Measurements from ENCODE around the gene PRRG2.

Gene PRRG2

GRCh38 chr19:49557641-49558325, 23.3 kb upstream of the PRRG2 start:
- no peak for DNase-seq

DNA sequence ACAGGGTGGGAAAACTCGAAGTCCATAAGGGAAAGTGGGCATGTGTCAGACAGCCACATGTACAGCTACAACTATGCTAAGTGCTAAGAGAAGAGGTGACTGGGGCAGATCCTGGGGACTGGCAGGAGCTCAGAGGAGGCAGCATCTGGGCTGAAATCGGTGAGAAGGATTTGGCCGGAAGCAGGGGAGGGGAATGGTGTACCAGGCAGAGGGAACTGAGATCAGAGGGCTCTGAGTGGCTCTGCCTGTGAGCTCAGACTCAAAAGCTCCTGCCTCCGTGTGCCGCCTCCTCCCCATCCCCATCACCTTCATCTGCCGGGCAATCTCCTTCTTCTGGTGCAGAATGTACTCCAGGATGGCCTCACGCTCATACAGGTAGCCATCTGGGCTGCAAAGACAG, 22.5 kb upstream of the PRRG2 start:
- DNase-seq, result no peak

DNA sequence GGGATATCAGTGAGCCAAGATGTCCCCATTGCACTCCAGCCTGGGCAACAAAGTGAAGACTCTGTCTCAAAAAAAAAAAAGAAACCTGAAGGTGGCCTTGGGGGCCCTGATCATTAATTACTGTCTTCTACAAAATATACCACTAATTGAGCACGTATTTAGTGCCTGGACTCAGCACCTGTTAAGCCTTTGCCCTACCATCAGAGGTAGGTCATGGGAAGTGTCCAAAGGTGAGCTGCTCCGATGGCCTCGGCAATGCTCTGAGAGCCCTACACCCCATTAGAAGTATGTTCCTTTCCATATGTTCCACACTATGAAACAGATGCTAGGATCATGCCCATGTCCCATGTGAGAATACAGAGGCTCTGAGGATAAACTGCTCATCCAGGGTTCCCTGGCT, 21.7 kb upstream of the PRRG2 start:
- DNase-seq, result no peak

DNA sequence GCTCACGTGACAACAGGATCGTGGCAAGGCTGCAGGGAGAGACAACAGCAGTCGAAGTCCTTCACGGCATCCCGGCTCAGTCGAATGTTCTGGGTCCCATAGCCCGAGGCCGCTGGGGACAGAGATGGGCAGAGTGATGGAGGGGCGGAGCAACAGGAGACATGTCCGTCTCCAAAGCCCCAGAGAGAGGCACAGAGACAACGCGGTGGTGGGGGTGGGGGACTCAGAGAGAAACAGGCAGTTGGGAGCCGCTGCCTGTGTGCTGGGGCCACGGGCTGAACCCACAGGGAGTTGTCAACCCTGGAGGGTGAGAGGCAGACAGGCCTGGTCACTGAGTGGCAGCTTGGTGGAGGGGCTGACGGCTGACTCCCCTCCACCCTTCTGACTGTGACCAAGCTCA, 21.2 kb upstream of the PRRG2 start:
- DNase-seq, result no peak

DNA sequence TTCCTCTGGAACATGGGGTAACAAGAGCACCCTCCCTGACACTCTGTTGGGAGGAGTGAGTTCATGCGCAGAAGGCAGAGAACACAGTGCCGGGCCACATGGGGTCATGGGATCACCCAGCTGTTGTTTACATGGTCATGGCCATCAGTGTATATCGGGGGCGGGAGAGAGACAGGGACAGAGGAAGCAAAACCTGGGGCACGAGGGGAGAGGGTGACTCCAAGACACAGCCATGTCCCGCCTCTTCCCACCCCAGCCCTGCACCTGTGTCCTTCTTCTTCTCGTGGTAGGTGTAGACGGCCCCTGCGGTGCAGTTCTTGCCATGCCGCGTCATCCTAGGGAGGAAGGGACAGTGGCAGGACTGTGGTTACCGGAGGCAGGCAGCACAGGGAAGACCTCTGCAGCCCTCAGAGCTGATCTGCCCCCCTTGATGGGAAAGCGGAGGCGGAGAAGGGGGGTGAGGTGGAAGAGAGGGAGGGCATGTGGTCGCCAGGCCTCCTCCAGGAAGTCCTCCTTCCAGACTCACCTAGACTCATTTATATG, 20.7 kb upstream of the PRRG2 start:
- DNase-seq, result no peak

DNA sequence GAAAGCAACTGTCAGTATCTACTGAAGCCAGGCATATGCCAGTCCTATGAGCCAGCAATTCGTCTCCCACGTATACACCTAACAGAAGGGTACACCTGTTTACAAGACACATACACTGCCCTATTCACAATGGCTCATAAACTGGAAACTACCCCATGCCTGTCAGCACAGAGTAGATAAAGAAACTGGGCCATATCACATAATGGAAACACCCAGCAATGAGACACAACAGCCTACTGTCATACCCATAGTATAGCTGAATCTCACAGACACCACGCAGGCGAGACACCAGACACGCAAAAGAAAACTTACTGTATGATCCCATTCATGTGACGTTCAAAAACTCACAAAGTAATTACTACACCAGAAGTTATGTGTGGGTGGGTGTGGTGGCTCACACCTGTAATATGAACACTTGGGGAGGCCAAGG, 16.5 kb upstream of the PRRG2 start:
- DNase-seq, result no peak

GRCh38 chr19:49565261-49565660, 15.9 kb upstream of the PRRG2 start:
- DNase-seq, result no peak

GRCh38 chr19:49566302-49566701, 14.8 kb upstream of the PRRG2 start:
- no peak for DNase-seq

DNA sequence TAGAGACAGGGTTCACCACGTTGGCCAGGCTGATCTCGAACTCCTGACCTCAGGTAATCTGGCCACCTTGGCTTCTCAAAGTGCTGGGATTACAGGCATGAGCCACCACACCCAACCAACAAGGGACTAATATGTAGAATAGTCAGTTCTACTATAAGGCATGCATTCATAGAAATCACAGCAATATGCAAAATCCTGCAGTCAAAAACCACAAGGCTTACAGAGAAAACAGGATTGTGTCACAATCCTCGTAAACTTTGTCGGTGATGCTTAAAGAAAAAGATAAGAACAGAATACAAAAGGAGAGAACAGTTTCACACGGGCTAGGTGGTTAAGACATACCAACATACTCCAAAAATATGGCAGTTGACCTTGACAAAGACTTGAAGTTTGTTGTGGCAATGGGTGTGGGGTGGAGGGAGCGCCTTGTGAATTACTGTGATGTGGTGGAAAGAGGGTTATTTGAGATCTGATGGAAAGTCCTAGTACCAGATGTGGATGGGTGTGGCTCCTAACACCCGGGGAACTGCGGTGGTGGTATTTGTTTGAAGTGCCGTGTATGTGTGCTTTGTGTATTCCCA, 13.2 kb upstream of the PRRG2 start:
- no peak for DNase-seq

DNA sequence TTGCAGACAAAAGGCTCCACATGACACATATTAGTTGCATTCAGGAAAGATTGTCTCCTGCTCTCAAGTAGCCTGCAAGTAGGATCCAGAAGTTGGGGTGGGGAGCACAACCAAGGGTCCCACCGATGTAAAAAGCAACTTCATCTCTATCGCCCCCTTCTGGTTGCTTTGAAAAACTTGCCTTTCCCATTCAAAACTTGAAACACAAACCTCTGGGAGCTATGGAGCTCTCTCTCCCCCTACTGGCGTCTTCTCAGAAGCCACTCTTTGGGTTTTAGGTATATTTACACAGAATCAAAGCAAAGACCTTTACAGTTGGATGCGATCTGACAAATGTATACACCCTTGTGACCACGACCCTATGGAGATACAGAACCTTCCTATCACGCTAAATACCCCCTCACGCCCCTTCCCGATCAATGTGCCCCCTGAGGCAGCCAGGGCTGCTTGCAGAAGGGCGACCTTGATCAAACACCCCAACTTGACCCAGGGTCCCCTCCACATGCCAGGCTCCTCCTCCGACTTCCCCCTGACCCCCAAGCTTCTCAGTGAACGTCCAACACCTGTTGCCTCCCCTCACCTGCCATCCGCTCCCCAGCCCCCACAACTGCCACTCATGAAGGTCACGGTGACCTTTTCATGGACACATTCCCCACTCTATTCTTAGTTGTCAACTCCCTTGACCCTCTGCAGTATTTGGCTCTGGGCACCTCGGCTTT, 10.8 kb upstream of the PRRG2 start:
- DNase-seq, result peak; percentile 85 to 86

GRCh38 chr19:49570997-49571676, 10.0 kb upstream of the PRRG2 start:
- peak in 1 of 2 experiments; percentile 19 for DNase-seq

DNA sequence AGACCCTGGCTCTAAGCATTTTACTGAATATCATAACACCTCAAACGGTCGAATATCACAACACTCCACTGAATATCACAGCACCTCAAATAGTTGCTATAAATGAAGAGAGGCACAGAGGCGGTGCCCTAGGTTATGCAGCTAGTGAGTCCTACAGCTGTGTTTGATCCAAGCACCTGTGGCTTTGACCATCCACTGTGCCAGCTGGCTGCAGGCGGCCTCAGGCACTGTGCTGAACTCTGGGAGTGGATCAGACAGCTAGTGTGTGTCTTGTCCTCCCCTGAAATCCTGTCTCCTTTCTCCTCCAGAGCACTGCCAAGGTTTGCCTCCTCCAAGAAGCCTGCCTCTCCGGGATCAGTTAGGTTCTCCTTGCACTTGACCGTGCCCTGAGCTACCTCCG, 8.1 kb upstream of the PRRG2 start:
- DNase-seq, result no peak

DNA sequence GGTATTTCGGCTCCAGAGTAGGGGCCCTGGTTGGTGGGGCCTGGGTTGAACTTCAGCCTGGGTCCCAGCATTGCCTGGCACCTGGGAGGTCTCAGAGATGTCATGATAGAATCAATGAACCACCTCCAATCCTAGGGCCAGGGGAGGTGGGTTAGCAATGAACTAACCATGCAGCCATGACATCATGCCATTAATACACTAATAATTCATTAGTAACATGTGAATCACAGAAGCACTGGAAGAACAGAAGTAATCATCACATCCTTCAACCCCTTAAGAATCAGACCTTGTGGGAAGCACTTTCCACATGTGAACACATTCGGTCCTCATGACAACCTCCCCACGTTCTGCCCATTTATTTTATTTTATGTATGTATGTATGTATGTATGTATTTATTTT, 7.7 kb upstream of the PRRG2 start:
- DNase-seq, result no peak

DNA sequence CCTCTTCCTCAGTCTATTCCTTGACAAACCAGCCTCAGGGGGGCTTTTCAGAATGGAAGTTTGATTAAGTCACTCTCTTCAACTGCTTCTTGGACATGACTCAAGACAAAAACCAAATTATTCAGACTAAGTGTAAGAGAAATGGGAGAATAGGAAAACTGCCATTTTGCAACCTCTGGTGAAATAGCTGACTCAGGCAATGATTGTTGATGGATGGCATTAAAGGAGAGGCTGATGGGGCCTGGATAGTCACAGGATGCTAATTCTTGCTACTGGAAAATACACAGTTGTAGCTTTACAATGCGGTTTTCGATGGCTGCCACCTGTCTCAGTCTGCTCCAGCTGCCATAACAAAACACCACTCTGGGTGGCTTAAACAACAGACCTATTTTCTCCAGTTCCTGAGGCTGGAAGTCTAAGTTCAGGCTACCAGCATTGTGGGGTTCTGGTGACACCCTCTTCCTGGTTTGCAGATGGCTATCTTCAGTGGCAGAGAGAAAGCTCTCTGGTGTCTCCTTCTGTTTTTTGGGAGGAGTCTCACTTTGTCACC, 6.8 kb upstream of the PRRG2 start:
- no peak for DNase-seq

DNA sequence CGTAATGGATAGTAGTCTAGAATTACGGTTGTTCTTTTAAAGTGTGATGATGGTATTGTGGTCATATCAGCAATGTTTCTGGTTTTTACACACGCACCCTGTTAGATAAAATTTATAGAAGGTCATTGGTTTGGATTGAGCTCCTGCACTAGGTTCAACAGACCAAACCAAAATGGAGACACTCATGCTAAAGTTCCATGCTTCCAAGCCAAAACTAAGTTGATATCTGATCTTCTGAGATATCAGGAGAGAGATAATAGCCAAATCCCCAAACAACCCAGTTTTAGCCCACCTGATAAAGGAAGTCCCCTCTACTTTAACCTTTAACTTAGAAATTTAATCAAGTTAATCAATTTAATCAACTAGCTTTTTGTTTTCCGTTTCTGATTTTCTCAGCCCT, 1.9 kb upstream of the PRRG2 start:
- DNase-seq, result no peak

GRCh38 chr19:49579947-49580263, 1.2 kb upstream of the PRRG2 start:
- DNase-seq, result no peak

- DNase-seq, result peak; percentile 89 to 95
Measured at GRCh38 chr19:49580264-49581006, 681 bp upstream of the PRRG2 start, which contains the start of gene NOSIP. Gene NOSIP, minus strand, starts transcription at chr19:49580556. Its CDS starts 19,865 bp downstream, at chr19:49560691.

DNA sequence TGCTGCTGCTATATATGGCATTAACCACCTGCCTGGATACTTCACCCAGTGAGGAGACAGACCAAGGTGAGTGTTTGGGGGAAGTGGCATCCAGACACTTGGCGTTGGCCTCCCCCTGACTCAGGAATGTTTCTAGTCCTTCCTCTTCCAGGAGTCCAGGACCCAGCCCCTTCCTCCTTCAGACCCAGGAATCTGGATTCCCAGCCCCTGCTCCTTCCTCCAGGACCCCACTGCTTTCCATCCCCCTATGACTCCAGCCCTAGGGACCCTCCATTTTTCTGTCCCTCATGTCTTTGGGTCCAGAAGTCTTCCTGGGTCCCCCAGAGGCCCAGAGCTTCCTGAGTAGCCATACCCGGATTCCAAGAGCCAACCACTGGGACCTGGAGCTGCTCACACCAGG, 2.1 kb downstream of the PRRG2 start:
- DNase-seq, result no peak

DNA sequence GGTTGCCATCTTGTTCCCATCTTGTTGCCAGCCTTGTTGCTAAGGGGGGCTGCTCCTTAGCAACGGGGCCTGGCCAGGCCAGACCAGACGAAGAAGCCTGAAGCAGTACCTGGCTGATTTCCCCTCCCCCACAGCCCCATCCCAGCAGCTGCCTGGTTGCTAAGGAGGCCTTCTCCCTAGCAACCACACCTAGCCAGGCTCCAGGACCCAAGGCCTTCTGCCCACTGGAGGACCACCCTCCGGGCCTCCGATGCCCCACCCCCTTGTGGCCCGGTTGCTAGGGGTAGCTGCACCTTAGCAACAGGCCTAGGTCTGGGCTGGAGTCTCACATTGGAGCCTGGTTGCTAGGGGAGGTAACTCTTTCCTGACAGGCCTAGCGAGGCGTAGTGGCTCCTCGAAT, 3.9 kb downstream of the PRRG2 start:
- no peak for DNase-seq

DNA sequence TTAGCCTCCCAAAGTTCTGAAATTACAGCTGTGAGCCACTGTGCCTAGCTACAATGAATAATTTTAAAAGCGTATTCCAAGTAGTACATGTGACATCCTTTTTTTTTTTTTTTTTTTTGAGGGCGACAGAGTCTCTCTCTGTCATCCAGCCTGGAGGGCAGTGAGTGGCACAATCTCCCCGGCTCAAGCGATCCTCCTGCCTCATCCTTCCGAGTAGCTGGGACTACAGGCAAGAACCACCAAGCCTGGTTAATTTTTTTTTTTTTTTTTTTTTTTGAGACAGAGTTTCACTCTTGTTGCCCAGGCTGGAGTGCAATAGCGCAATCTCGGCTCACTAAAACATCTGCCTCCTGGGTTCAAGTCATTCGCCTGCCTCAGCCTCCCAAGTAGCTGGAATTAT, 6.1 kb downstream of the PRRG2 start:
- no peak for DNase-seq

GRCh38 chr19:49588365-49589122, 7.4 kb downstream of the PRRG2 start:
- DNase-seq, result no peak

DNA sequence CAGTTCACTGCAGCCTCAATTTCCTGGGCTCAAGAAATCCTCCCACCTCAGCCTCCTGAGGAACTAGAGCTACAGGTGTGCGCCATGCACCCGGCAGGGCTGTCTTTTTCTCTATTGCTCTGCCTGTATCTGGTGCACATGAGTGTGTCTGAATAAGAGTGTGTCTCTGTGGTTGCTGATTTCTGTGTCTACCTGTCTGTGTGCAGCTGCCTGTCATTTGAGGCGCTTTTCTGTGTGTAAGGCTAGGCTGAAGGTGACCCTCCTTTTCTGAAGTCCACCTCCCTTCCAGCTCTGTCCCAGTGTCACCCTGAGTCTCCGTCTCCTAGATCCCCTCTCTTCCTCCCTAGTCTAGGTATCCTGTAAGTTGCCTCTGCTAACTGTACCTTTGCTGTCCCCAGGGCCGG, 8.4 kb downstream of the PRRG2 start:
- no peak for DNase-seq

Measured in AML-193 (cell line).